Cardiac muscle cell (in vitro differentiated cells and primary cell): ENCODE measurements around the gene GGA1. TPM values are rescaled to one million over a fixed set of nuclear protein-coding genes. Genes with fewer than 3 reads are reported as not detected.

Experiments used
- DNase-seq, 2 donors: peaks; one replicate each; pipeline versions ENCODE4 v3.0.0 to v3.0.0-alpha.2; 2010 to 2017; ENCODE audit warnings: low read depth in 1 of 2, low spot score in 1 of 2
- H3K27ac ChIP-seq: fragments of 200-600 bp; sonication (generic); 2 replicates; pipeline ENCODE4 v1.5.1; 2016
- H3K27me3 ChIP-seq: fragments of 200-600 bp; sonication (generic); 2 replicates; pipeline ENCODE4 v1.6.0; 2016; ENCODE audit warnings: control low read depth
- H3K36me3 ChIP-seq: fragments of 200-600 bp; sonication (generic); 2 replicates; pipeline ENCODE4 v1.5.1; 2016; ENCODE audit warnings: control low read depth
- H3K4me1 ChIP-seq: fragments of 200-600 bp; sonication (generic); 2 replicates; pipeline ENCODE4 v1.8.1; 2017; ENCODE audit warnings: low read depth, mild to moderate bottlenecking, mixed run types
- H3K4me3 ChIP-seq: fragments of 200-600 bp; sonication (generic); 2 replicates; pipeline ENCODE4 v1.5.1; 2016; ENCODE audit warnings: mild to moderate bottlenecking
- H3K9me3 ChIP-seq: fragments of 200-600 bp; sonication (generic); 2 replicates; pipeline ENCODE4 v1.5.1; 2017; ENCODE audit warnings: low read depth, mild to moderate bottlenecking, control low read depth
- CTCF ChIP-seq: IDR thresholded peaks from 2 replicates; pipeline ENCODE4 v1.5.1; 2012; ENCODE audit warnings: low read depth, mild to moderate bottlenecking, low read length
- polyA plus RNA-seq: library from polyadenylated mRNA; unstranded; fragments of >200 nt; fragmentation: Nextera tagmentation; extraction: Ambion mirVana; gene quantifications from 2 replicates; pipeline ENCODE4 v1.2.1, GENCODE V29; 2016
- total RNA-seq: library from RNA; depleted of rRNA; stranded (reverse); fragments of >200 nt; gene quantifications from 2 replicates; pipeline ENCODE4 v1.2.3, GENCODE V29; 2016

Gene GGA1
- total and polyA plus RNA-seq, 2 experiments from 2014 or later: 82.6 to 114 TPM

GRCh38 chr22:37566329-37566837 is 42.3 kb upstream of the GGA1 start:
- no peaks in the 10 kb centered on the region for H3K4me1 ChIP-seq
- peaks cover 2% of the 10 kb centered on the region for H3K27me3 ChIP-seq
- no peak overlapping the region for H3K4me3 ChIP-seq
- H3K36me3 ChIP-seq: no peaks in the 10 kb centered on the region
- no peak overlapping the region for H3K27ac ChIP-seq
- no peak for DNase-seq
- no peak for TF ChIP-seq CTCF
- no peaks in the 10 kb centered on the region for H3K9me3 ChIP-seq

- no peaks in the 10 kb centered on the region for H3K36me3 ChIP-seq
- no peaks in the 10 kb centered on the region for H3K27me3 ChIP-seq
- H3K4me1 ChIP-seq: no peaks in the 10 kb centered on the region
- peak; percentile 86 for TF ChIP-seq CTCF
- no peak overlapping the region for H3K4me3 ChIP-seq
- H3K27ac ChIP-seq: no peak overlapping the region
- peak; percentile 69 to 85 for DNase-seq
- H3K9me3 ChIP-seq: no peaks in the 10 kb centered on the region
Observed at GRCh38 chr22:37566903-37567798, 41.5 kb upstream of the GGA1 start.

- DNase-seq: no peak
- H3K27ac ChIP-seq: no peak overlapping the region
- H3K27me3 ChIP-seq: no peaks in the 10 kb centered on the region
- H3K4me3 ChIP-seq: no peak overlapping the region
- H3K9me3 ChIP-seq: no peaks in the 10 kb centered on the region
- no peaks in the 10 kb centered on the region for H3K4me1 ChIP-seq
- H3K36me3 ChIP-seq: no peaks in the 10 kb centered on the region
- no peak for TF ChIP-seq CTCF
Observed at GRCh38 chr22:37568012-37568411, 40.6 kb upstream of the GGA1 start.

GRCh38 chr22:37568448-37569008 is 40.1 kb upstream of the GGA1 start:
- no peaks in the 10 kb centered on the region for H3K36me3 ChIP-seq
- no peak for TF ChIP-seq CTCF
- no peak for DNase-seq
- no peaks in the 10 kb centered on the region for H3K4me1 ChIP-seq
- no peaks in the 10 kb centered on the region for H3K9me3 ChIP-seq
- H3K27me3 ChIP-seq: no peaks in the 10 kb centered on the region
- H3K4me3 ChIP-seq: no peak overlapping the region
- no peak overlapping the region for H3K27ac ChIP-seq

GRCh38 chr22:37569009-37569920 is 39.4 kb upstream of the GGA1 start:
- no peaks in the 10 kb centered on the region for H3K27me3 ChIP-seq
- no peak for DNase-seq
- TF ChIP-seq CTCF: no peak
- H3K4me1 ChIP-seq: no peaks in the 10 kb centered on the region
- no peak overlapping the region for H3K4me3 ChIP-seq
- no peaks in the 10 kb centered on the region for H3K9me3 ChIP-seq
- no peaks in the 10 kb centered on the region for H3K36me3 ChIP-seq
- no peak overlapping the region for H3K27ac ChIP-seq
